WTC11 (cell line): ENCODE data around the gene COL27A1. TPM values are rescaled to one million over a fixed set of nuclear protein-coding genes. Genes with fewer than 3 reads are reported as not detected.

Experiments used
- ATAC-seq: fragments of 200-7000 bp; cut with Tn5 transposase; 2 replicates; pipeline ENCODE4 v1.10.0; 2021; ENCODE audit warnings: mild to moderate bottlenecking, moderate library complexity
- CTCF ChIA-PET: fragments of 300-600 bp; sonication (Branson Sonifier 250); formaldehyde crosslinking; loops from one replicate; lab custom pipeline; 2021; ENCODE audit warnings: antibody characterized with exemption; lab: Charles Lee
- POLR2A ChIA-PET: fragments of 350-600 bp; sonication (Branson Sonifier 250); formaldehyde crosslinking; loops from one replicate; lab custom pipeline; 2021; ENCODE audit warnings: antibody characterized with exemption; lab: Charles Lee
- DNase-seq: peaks from one replicate; pipeline ENCODE4 v3.0.0; 2021; ENCODE audit warnings: low spot score
- H3K27ac Mint-ChIP-seq: 2 replicates; pipeline ENCODE4 v1.8.0; 2021; ENCODE audit warnings: mixed read lengths
- H3K27me3 Mint-ChIP-seq: 2 replicates; pipeline ENCODE4 v1.8.0; 2021; ENCODE audit warnings: low read depth, mild to moderate bottlenecking, moderate library complexity, mixed read lengths
- H3K36me3 Mint-ChIP-seq: 2 replicates; pipeline ENCODE4 v1.8.0; 2021; ENCODE audit warnings: mixed read lengths
- H3K4me1 Mint-ChIP-seq: 2 replicates; pipeline ENCODE4 v1.8.0; 2022; ENCODE audit warnings: mixed read lengths
- H3K4me3 Mint-ChIP-seq: 2 replicates; pipeline ENCODE4 v1.8.0; 2021; ENCODE audit warnings: mild to moderate bottlenecking, moderate library complexity, mixed read lengths
- H3K9me3 Mint-ChIP-seq: 2 replicates; pipeline ENCODE4 v1.8.0; 2021; ENCODE audit warnings: mixed read lengths
- ATF1 ChIP-seq: sonication (generic); formaldehyde crosslinking; IDR thresholded peaks from 2 replicates; pipeline ENCODE4 v1.8.1; 2023; ENCODE audit warnings: mild to moderate bottlenecking, moderate library complexity, missing genetic modification reagents
- CREM ChIP-seq: sonication (generic); formaldehyde crosslinking; IDR thresholded peaks from 2 replicates; pipeline ENCODE4 v1.8.1; 2022; ENCODE audit warnings: mild to moderate bottlenecking, missing genetic modification reagents, moderate library complexity
- ELF4 ChIP-seq: sonication (generic); formaldehyde crosslinking; IDR thresholded peaks from 2 replicates; pipeline ENCODE4 v1.8.1; 2022; ENCODE audit warnings: low read depth, mild to moderate bottlenecking, moderate library complexity, missing genetic modification reagents
- ESRRA ChIP-seq: sonication (generic); formaldehyde crosslinking; IDR thresholded peaks from 2 replicates; pipeline ENCODE4 v1.8.1; 2022; ENCODE audit warnings: mild to moderate bottlenecking, missing genetic modification reagents, borderline replicate concordance
- GABPB1 ChIP-seq: sonication (generic); formaldehyde crosslinking; IDR thresholded peaks from 2 replicates; pipeline ENCODE4 v1.8.1; 2023; ENCODE audit warnings: mild to moderate bottlenecking, missing genetic modification reagents
- HMGA2 ChIP-seq: fragments of 250-450 bp; sonication (Bioruptor Pico); IDR thresholded peaks from 2 replicates; pipeline ENCODE4 v1.4.0; 2021; ENCODE audit warnings: mild to moderate bottlenecking, moderate library complexity
- MXD4 ChIP-seq: fragments of 250-450 bp; sonication (Bioruptor Pico); IDR thresholded peaks from 2 replicates; pipeline ENCODE4 v1.8.0; 2021; ENCODE audit warnings: mild to moderate bottlenecking, moderate library complexity, borderline replicate concordance
- MYBL2 ChIP-seq: sonication (generic); formaldehyde crosslinking; IDR thresholded peaks from 2 replicates; pipeline ENCODE4 v1.8.1; 2023; ENCODE audit warnings: mild to moderate bottlenecking, moderate library complexity, missing genetic modification reagents
- NFYB ChIP-seq: sonication (generic); formaldehyde crosslinking; conservative IDR thresholded peaks from 2 replicates; pipeline ENCODE4 v1.8.0; 2022; ENCODE audit warnings: low read depth, missing genetic modification reagents
- TCF7 ChIP-seq: sonication (generic); formaldehyde crosslinking; IDR thresholded peaks from 2 replicates; pipeline ENCODE4 v1.8.0; 2022; ENCODE audit warnings: mild to moderate bottlenecking, low read depth, missing genetic modification reagents, moderate library complexity
- TEAD4 ChIP-seq: sonication (generic); formaldehyde crosslinking; IDR thresholded peaks from 2 replicates; pipeline ENCODE4 v1.8.0; 2022; ENCODE audit warnings: mild to moderate bottlenecking, missing genetic modification reagents
- ZNF317 ChIP-seq: sonication (generic); formaldehyde crosslinking; IDR thresholded peaks from 2 replicates; pipeline ENCODE4 v1.8.1; 2023; ENCODE audit warnings: low read depth, mild to moderate bottlenecking, moderate library complexity, missing genetic modification reagents, borderline replicate concordance
- total RNA-seq: library from RNA; stranded (reverse); gene quantifications from 3 replicates; pipeline ENCODE4 v1.2.3, GENCODE V29; 2021
- TF ChIP-seq, protein P1 (sequence below): sonication (generic); formaldehyde crosslinking; IDR thresholded peaks from 2 replicates; pipeline ENCODE4 v1.8.0; 2022; ENCODE audit warnings: mild to moderate bottlenecking, missing genetic modification reagents
- TF ChIP-seq, protein P2 (sequence below): fragments of 250-450 bp; sonication (Bioruptor Pico); IDR thresholded peaks from 2 replicates; pipeline ENCODE4 v1.9.0; 2021; ENCODE audit warnings: mild to moderate bottlenecking, borderline replicate concordance
- TF ChIP-seq, protein P3 (sequence below): fragments of 250-450 bp; sonication (Bioruptor Pico); IDR thresholded peaks from 2 replicates; pipeline ENCODE4 v1.8.0; 2021; ENCODE audit warnings: mild to moderate bottlenecking
- TF ChIP-seq, protein P4 (sequence below): sonication (generic); formaldehyde crosslinking; IDR thresholded peaks from 2 replicates; pipeline ENCODE4 v1.8.1; 2023; ENCODE audit warnings: mild to moderate bottlenecking, missing genetic modification reagents
- TF ChIP-seq, protein P5 (sequence below): fragments of 250-450 bp; sonication (Bioruptor Pico); IDR thresholded peaks from 2 replicates; pipeline ENCODE4 v1.9.0; 2021; ENCODE audit warnings: moderate library complexity, mild to moderate bottlenecking, inconsistent platforms, borderline replicate concordance
- TF ChIP-seq, protein P6 (sequence below): sonication (generic); formaldehyde crosslinking; conservative IDR thresholded peaks from 2 replicates; pipeline ENCODE4 v1.8.1; 2023; ENCODE audit warnings: mild to moderate bottlenecking, low read depth, missing genetic modification reagents, moderate library complexity
- TF ChIP-seq, protein P7 (sequence below): sonication (generic); formaldehyde crosslinking; IDR thresholded peaks from 2 replicates; pipeline ENCODE4 v1.8.0; 2022; ENCODE audit warnings: mild to moderate bottlenecking, missing genetic modification reagents
- TF ChIP-seq, protein P8 (sequence below): sonication (generic); formaldehyde crosslinking; IDR thresholded peaks from 2 replicates; pipeline ENCODE4 v1.8.1; 2022; ENCODE audit warnings: mild to moderate bottlenecking, missing genetic modification reagents, moderate library complexity, borderline replicate concordance

Gene COL27A1
- total RNA-seq, 1 experiment from 2014 or later, result 47.5 TPM

DNA sequence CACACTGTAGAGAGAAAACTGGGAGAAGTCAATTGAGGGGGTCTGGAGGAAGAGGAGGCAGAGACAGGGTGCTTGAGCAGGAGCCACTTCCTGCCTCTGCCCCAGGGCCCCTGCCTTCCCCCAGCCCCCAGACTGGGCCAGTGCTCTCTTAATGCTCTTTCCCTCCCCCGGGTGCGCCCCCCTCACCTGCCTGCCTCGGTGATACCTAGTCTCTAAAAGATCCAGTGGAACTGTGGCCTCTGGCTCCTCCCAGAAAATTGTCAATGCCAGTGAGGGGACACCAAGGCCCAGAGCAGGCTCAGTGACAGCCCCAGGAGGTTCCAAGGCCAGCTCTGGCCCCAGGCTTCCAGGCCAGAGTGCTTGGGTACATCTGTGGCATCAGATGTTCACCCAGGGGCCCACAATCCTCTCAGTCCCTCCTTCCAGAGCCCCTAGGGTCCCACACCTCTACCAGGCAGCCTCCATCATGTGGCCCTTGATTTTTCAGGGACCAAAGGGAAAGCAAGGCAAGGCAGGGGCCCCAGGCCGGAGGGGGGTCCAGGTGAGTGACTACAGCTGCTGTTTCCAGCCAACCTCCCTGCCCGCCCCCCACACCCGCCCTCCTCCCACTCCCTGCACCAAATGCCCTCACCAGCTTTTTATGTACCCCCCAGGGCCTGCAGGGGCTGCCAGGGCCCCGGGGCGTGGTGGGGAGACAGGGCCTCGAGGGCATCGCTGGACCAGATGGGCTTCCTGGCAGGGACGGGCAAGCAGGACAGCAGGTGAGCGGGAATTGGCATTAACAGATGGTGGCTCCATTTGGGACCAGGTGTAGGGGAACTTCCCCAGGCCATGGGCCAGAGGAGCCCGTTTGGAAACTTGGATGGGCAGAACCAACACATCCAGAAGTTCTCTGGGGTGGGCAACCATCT lies 134.5 kb downstream of the COL27A1 start:
- ATAC-seq (no peak), DNase-seq (no peak)
- Mint-ChIP-seq H3K36me3 (peaks cover 33% of the 10 kb centered on the region), H3K4me3 (no peak overlapping the region), H3K4me1 (peaks cover 7% of the 10 kb centered on the region), H3K9me3 (peaks cover 13% of the 10 kb centered on the region), H3K27me3 (no peaks in the 10 kb centered on the region), H3K27ac (no peak overlapping the region)
- ChIA-PET CTCF (interaction anchor here (1.1 to 9.0 kb wide), 17 partner anchors 18 to 211 kb away, joined by 3 to 232 read pairs (median 13); partner anchors contain the start of genes AMBP, COL27A1 and KIF12), POLR2A (no interaction called here)
- TF ChIP-seq, protein P1, sequence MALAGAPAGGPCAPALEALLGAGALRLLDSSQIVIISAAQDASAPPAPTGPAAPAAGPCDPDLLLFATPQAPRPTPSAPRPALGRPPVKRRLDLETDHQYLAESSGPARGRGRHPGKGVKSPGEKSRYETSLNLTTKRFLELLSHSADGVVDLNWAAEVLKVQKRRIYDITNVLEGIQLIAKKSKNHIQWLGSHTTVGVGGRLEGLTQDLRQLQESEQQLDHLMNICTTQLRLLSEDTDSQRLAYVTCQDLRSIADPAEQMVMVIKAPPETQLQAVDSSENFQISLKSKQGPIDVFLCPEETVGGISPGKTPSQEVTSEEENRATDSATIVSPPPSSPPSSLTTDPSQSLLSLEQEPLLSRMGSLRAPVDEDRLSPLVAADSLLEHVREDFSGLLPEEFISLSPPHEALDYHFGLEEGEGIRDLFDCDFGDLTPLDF (CRISPR knock-in tag), result no peak
- no peak for TF ChIP-seq HMGA2
- TF ChIP-seq NFYB (CRISPR knock-in tag), result no peak
- TF ChIP-seq TCF7 (CRISPR knock-in tag), result no peak
- TF ChIP-seq, protein P2, sequence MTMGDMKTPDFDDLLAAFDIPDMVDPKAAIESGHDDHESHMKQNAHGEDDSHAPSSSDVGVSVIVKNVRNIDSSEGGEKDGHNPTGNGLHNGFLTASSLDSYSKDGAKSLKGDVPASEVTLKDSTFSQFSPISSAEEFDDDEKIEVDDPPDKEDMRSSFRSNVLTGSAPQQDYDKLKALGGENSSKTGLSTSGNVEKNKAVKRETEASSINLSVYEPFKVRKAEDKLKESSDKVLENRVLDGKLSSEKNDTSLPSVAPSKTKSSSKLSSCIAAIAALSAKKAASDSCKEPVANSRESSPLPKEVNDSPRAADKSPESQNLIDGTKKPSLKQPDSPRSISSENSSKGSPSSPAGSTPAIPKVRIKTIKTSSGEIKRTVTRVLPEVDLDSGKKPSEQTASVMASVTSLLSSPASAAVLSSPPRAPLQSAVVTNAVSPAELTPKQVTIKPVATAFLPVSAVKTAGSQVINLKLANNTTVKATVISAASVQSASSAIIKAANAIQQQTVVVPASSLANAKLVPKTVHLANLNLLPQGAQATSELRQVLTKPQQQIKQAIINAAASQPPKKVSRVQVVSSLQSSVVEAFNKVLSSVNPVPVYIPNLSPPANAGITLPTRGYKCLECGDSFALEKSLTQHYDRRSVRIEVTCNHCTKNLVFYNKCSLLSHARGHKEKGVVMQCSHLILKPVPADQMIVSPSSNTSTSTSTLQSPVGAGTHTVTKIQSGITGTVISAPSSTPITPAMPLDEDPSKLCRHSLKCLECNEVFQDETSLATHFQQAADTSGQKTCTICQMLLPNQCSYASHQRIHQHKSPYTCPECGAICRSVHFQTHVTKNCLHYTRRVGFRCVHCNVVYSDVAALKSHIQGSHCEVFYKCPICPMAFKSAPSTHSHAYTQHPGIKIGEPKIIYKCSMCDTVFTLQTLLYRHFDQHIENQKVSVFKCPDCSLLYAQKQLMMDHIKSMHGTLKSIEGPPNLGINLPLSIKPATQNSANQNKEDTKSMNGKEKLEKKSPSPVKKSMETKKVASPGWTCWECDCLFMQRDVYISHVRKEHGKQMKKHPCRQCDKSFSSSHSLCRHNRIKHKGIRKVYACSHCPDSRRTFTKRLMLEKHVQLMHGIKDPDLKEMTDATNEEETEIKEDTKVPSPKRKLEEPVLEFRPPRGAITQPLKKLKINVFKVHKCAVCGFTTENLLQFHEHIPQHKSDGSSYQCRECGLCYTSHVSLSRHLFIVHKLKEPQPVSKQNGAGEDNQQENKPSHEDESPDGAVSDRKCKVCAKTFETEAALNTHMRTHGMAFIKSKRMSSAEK, result no peak
- no peak for TF ChIP-seq ELF4 (CRISPR knock-in tag)
- TF ChIP-seq TEAD4, result no peak
- TF ChIP-seq, protein P3, sequence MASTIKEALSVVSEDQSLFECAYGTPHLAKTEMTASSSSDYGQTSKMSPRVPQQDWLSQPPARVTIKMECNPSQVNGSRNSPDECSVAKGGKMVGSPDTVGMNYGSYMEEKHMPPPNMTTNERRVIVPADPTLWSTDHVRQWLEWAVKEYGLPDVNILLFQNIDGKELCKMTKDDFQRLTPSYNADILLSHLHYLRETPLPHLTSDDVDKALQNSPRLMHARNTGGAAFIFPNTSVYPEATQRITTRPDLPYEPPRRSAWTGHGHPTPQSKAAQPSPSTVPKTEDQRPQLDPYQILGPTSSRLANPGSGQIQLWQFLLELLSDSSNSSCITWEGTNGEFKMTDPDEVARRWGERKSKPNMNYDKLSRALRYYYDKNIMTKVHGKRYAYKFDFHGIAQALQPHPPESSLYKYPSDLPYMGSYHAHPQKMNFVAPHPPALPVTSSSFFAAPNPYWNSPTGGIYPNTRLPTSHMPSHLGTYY (CRISPR knock-in tag), result no peak
- no peak for TF ChIP-seq CREM (CRISPR knock-in tag)
- no peak for TF ChIP-seq MYBL2 (CRISPR knock-in tag)
- TF ChIP-seq, protein P4, sequence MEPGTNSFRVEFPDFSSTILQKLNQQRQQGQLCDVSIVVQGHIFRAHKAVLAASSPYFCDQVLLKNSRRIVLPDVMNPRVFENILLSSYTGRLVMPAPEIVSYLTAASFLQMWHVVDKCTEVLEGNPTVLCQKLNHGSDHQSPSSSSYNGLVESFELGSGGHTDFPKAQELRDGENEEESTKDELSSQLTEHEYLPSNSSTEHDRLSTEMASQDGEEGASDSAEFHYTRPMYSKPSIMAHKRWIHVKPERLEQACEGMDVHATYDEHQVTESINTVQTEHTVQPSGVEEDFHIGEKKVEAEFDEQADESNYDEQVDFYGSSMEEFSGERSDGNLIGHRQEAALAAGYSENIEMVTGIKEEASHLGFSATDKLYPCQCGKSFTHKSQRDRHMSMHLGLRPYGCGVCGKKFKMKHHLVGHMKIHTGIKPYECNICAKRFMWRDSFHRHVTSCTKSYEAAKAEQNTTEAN, result no peak
- TF ChIP-seq ESRRA, result no peak
- TF ChIP-seq, protein P5, sequence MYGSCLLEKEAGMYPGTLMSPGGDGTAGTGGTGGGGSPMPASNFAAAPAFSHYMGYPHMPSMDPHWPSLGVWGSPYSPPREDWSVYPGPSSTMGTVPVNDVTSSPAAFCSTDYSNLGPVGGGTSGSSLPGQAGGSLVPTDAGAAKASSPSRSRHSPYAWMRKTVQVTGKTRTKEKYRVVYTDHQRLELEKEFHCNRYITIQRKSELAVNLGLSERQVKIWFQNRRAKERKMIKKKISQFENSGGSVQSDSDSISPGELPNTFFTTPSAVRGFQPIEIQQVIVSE (CRISPR knock-in tag), result no peak
- TF ChIP-seq, protein P6, sequence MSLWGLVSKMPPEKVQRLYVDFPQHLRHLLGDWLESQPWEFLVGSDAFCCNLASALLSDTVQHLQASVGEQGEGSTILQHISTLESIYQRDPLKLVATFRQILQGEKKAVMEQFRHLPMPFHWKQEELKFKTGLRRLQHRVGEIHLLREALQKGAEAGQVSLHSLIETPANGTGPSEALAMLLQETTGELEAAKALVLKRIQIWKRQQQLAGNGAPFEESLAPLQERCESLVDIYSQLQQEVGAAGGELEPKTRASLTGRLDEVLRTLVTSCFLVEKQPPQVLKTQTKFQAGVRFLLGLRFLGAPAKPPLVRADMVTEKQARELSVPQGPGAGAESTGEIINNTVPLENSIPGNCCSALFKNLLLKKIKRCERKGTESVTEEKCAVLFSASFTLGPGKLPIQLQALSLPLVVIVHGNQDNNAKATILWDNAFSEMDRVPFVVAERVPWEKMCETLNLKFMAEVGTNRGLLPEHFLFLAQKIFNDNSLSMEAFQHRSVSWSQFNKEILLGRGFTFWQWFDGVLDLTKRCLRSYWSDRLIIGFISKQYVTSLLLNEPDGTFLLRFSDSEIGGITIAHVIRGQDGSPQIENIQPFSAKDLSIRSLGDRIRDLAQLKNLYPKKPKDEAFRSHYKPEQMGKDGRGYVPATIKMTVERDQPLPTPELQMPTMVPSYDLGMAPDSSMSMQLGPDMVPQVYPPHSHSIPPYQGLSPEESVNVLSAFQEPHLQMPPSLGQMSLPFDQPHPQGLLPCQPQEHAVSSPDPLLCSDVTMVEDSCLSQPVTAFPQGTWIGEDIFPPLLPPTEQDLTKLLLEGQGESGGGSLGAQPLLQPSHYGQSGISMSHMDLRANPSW (CRISPR knock-in tag), result no peak
- no peak for TF ChIP-seq ZNF317 (CRISPR knock-in tag)
- no peak for TF ChIP-seq GABPB1 (CRISPR knock-in tag)
- no peak for TF ChIP-seq ATF1 (CRISPR knock-in tag)
- TF ChIP-seq MXD4 (CRISPR knock-in tag), result no peak
- TF ChIP-seq, protein P7, sequence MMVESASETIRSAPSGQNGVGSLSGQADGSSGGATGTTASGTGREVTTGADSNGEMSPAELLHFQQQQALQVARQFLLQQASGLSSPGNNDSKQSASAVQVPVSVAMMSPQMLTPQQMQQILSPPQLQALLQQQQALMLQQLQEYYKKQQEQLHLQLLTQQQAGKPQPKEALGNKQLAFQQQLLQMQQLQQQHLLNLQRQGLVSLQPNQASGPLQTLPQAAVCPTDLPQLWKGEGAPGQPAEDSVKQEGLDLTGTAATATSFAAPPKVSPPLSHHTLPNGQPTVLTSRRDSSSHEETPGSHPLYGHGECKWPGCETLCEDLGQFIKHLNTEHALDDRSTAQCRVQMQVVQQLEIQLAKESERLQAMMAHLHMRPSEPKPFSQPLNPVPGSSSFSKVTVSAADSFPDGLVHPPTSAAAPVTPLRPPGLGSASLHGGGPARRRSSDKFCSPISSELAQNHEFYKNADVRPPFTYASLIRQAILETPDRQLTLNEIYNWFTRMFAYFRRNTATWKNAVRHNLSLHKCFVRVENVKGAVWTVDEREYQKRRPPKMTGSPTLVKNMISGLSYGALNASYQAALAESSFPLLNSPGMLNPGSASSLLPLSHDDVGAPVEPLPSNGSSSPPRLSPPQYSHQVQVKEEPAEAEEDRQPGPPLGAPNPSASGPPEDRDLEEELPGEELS (CRISPR knock-in tag), result no peak
- TF ChIP-seq, protein P8, sequence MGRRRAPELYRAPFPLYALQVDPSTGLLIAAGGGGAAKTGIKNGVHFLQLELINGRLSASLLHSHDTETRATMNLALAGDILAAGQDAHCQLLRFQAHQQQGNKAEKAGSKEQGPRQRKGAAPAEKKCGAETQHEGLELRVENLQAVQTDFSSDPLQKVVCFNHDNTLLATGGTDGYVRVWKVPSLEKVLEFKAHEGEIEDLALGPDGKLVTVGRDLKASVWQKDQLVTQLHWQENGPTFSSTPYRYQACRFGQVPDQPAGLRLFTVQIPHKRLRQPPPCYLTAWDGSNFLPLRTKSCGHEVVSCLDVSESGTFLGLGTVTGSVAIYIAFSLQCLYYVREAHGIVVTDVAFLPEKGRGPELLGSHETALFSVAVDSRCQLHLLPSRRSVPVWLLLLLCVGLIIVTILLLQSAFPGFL (CRISPR knock-in tag), result no peak
